Fibroblast of skin of right biceps (primary cell): ENCODE measurements around the gene BRD4.
"Not testable (repeated sequence)": the region's sequence is repeated elsewhere in the genome, so short reads cannot be mapped to it uniquely, and the experiment has no call there.

Experiments
- DNase-seq: peaks from one replicate; pipeline ENCODE4 v3.0.0-alpha.2; 2013

Gene BRD4

GRCh38 chr19:15358918-15359317 is 26.6 kb upstream of the BRD4 start:
- DNase-seq: no peak

GRCh38 chr19:15357906-15358305 is 25.6 kb upstream of the BRD4 start:
- DNase-seq: no peak

- no peak for DNase-seq
Observed at GRCh38 chr19:15354566-15355296, 22.4 kb upstream of the BRD4 start.

- DNase-seq: no peak
Observed at GRCh38 chr19:15353908-15354307, 21.6 kb upstream of the BRD4 start.

- DNase-seq: not testable (repeated sequence)
Observed at GRCh38 chr19:15352535-15352934, 20.2 kb upstream of the BRD4 start.

GRCh38 chr19:15341328-15341727 is 9.0 kb upstream of the BRD4 start:
- not testable (repeated sequence) for DNase-seq

GRCh38 chr19:15340086-15340485 is 7.7 kb upstream of the BRD4 start:
- no peak for DNase-seq

GRCh38 chr19:15337202-15337601 is 4.9 kb upstream of the BRD4 start:
- DNase-seq: peak; percentile 49

- DNase-seq: not testable (repeated sequence)
Observed at GRCh38 chr19:15335992-15336391, 3.7 kb upstream of the BRD4 start.

- DNase-seq: peak; percentile 52
Observed at GRCh38 chr19:15331419-15332310, 674 bp downstream of the BRD4 start.

GRCh38 chr19:15330801-15331418 is 1.4 kb downstream of the BRD4 start:
- DNase-seq: peak; percentile 79

- DNase-seq: no peak
Observed at GRCh38 chr19:15328312-15328711, 4.0 kb downstream of the BRD4 start.

- DNase-seq: no peak
Observed at GRCh38 chr19:15324791-15325519, 7.4 kb downstream of the BRD4 start.

GRCh38 chr19:15323496-15324235 is 8.7 kb downstream of the BRD4 start:
- peak; percentile 53 for DNase-seq

- no peak for DNase-seq
Observed at GRCh38 chr19:15321739-15322138, 10.6 kb downstream of the BRD4 start.

- peak; percentile 84 for DNase-seq
Observed at GRCh38 chr19:15320116-15320515, 12.2 kb downstream of the BRD4 start.

GRCh38 chr19:15318241-15318691 is 14.1 kb downstream of the BRD4 start:
- peak; percentile 63 for DNase-seq

- peak; percentile 77 for DNase-seq
Observed at GRCh38 chr19:15317392-15318071, 14.8 kb downstream of the BRD4 start.

- DNase-seq: no peak
Observed at GRCh38 chr19:15316498-15316897, 15.8 kb downstream of the BRD4 start.

- no peak for DNase-seq
Observed at GRCh38 chr19:15315101-15315500, 17.2 kb downstream of the BRD4 start.

- DNase-seq: no peak
Observed at GRCh38 chr19:15313649-15314279, 18.6 kb downstream of the BRD4 start.
